Activated CD8-positive, alpha-beta T cell treated with anti-CD3 and anti-CD28 coated beads for 36 hours (primary cell): ENCODE results near the gene WWC2. TPM values are rescaled to one million over a fixed set of nuclear protein-coding genes. Genes with fewer than 3 reads are reported as not detected.

Experiments used
- ATAC-seq: fragments of 200-7000 bp; cut with Tn5 transposase; one replicate; pipeline ENCODE4 v1.10.0; 2021; ENCODE audit warnings: mild to moderate bottlenecking, moderate library complexity
- CTCF ChIA-PET: fragments of 350-600 bp; sonication (Branson Sonifier 250); formaldehyde crosslinking; loops from one replicate; lab custom pipeline; 2021; ENCODE audit warnings: antibody characterized with exemption; lab: Charles Lee
- POLR2A ChIA-PET: fragments of 350-600 bp; sonication (Branson Sonifier 250); formaldehyde crosslinking; loops from one replicate; lab custom pipeline; 2021; ENCODE audit warnings: antibody characterized with exemption; lab: Charles Lee
- DNase-seq: peaks from one replicate; pipeline ENCODE4 v3.0.0-alpha.2; 2020
- H3K27ac Mint-ChIP-seq: one replicate; pipeline ENCODE4 v1.8.0; 2021; ENCODE audit warnings: mild to moderate bottlenecking, mixed read lengths
- H3K27me3 Mint-ChIP-seq: one replicate; pipeline ENCODE4 v1.8.0; 2021; ENCODE audit warnings: mixed read lengths
- H3K36me3 Mint-ChIP-seq: one replicate; pipeline ENCODE4 v1.8.0; 2021; ENCODE audit warnings: low read depth, mixed read lengths
- H3K4me1 Mint-ChIP-seq: one replicate; pipeline ENCODE4 v1.8.0; 2021; ENCODE audit warnings: low read depth, mixed read lengths
- H3K4me3 Mint-ChIP-seq: one replicate; pipeline ENCODE4 v1.8.0; 2021; ENCODE audit warnings: mild to moderate bottlenecking, moderate library complexity, mixed read lengths
- H3K9me3 Mint-ChIP-seq: one replicate; pipeline ENCODE4 v1.8.0; 2021; ENCODE audit warnings: mixed read lengths
- intact Hi-C: fragments of 100-400 bp; cut with micrococcal nuclease; formaldehyde crosslinking; loops from one replicate; pipeline ENCODE4 v1.10.0; 2022
- total RNA-seq, 2 experiments: library from RNA; stranded (reverse); gene quantifications; one replicate each; pipeline ENCODE4 v1.2.3, GENCODE V29; 2021
- TF ChIP-seq, protein P1 (sequence below): fragments of 200-600 bp; IDR thresholded peaks from one replicate; pipeline ENCODE4 v1.8.0; 2022; ENCODE audit warnings: antibody characterized with exemption, mild to moderate bottlenecking

Gene WWC2
- total RNA-seq, 2 experiments from 2014 or later, result 1.9 TPM

GRCh38 chr4:183100298-183100599, 1.2 kb downstream of the WWC2 start:
- peak overlapping the region; percentile 57 for H3K4me3 Mint-ChIP-seq
- ChIA-PET POLR2A (no interaction called here), CTCF (interaction anchor here (0.8 to 1.0 kb wide), 2 partner anchors 27 to 150 kb away, joined by 4 to 5 read pairs; no protein-coding TSS in a partner anchor)
- TF ChIP-seq, protein P1, sequence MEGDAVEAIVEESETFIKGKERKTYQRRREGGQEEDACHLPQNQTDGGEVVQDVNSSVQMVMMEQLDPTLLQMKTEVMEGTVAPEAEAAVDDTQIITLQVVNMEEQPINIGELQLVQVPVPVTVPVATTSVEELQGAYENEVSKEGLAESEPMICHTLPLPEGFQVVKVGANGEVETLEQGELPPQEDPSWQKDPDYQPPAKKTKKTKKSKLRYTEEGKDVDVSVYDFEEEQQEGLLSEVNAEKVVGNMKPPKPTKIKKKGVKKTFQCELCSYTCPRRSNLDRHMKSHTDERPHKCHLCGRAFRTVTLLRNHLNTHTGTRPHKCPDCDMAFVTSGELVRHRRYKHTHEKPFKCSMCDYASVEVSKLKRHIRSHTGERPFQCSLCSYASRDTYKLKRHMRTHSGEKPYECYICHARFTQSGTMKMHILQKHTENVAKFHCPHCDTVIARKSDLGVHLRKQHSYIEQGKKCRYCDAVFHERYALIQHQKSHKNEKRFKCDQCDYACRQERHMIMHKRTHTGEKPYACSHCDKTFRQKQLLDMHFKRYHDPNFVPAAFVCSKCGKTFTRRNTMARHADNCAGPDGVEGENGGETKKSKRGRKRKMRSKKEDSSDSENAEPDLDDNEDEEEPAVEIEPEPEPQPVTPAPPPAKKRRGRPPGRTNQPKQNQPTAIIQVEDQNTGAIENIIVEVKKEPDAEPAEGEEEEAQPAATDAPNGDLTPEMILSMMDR, result no peak
- no peaks in the 10 kb centered on the region for H3K36me3 Mint-ChIP-seq
- intact Hi-C loops, result no loop called here
- ATAC-seq (no peak), DNase-seq (no peak)
- H3K27ac Mint-ChIP-seq, result no peak overlapping the region
- H3K27me3 Mint-ChIP-seq, result peaks cover 40% of the 10 kb centered on the region
- no peaks in the 10 kb centered on the region for H3K9me3 Mint-ChIP-seq
- peaks cover 6% of the 10 kb centered on the region for H3K4me1 Mint-ChIP-seq

GRCh38 chr4:183100827-183101226, 1.8 kb downstream of the WWC2 start:
- intact Hi-C loops, result no loop called here
- TF ChIP-seq, protein P1, result no peak
- no peak overlapping the region for H3K27ac Mint-ChIP-seq
- no peaks in the 10 kb centered on the region for H3K9me3 Mint-ChIP-seq
- peaks cover 40% of the 10 kb centered on the region for H3K27me3 Mint-ChIP-seq
- DNase-seq (no peak), ATAC-seq (no peak)
- no peaks in the 10 kb centered on the region for H3K36me3 Mint-ChIP-seq
- no peak overlapping the region for H3K4me3 Mint-ChIP-seq
- POLR2A ChIA-PET, result no interaction called here
- CTCF ChIA-PET, result interaction anchor here (0.8 to 1.0 kb wide), 2 partner anchors 27 to 149 kb away, joined by 4 to 5 read pairs; no protein-coding TSS in a partner anchor
- peaks cover 6% of the 10 kb centered on the region for H3K4me1 Mint-ChIP-seq

DNA sequence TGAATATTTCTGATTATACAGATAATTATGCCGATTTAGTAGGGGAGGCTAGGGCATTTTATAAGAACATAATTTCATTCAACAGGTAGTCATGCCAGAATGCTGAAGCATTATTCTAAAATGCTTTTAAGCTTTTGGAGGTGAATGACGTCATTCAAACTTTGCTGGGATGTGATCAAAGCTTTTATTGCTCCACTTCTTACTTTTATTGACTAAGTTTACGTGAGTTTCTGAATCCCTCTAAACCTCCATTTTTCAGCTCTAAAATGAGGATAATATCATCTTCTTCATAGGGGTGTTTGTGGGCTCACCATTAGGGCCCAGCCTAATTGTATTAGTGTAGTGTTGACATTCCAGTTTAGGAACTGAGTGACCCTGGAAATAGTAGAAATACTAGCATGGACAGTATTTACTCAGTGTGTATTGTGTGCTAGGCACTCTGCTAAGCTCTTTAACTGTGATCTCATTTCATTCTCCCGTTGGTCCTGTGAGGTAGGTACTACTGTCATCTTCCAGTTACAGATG, 3.0 kb downstream of the WWC2 start:
- Mint-ChIP-seq H3K4me1 (peaks cover 6% of the 10 kb centered on the region), H3K27me3 (peaks cover 39% of the 10 kb centered on the region), H3K9me3 (no peaks in the 10 kb centered on the region), H3K27ac (no peak overlapping the region), H3K4me3 (no peak overlapping the region), H3K36me3 (no peaks in the 10 kb centered on the region)
- intact Hi-C loops, result no loop called here
- ChIA-PET CTCF (interaction anchor here (1.1 kb wide), 1 partner anchor 164 kb away, joined by 3 read pairs; no protein-coding TSS in a partner anchor), POLR2A (no interaction called here)
- TF ChIP-seq, protein P1, result no peak
- DNase-seq (no peak), ATAC-seq (no peak)

GRCh38 chr4:183105092-183105491, 6.0 kb downstream of the WWC2 start:
- Mint-ChIP-seq H3K9me3 (no peaks in the 10 kb centered on the region), H3K27me3 (peaks cover 33% of the 10 kb centered on the region), H3K36me3 (no peaks in the 10 kb centered on the region), H3K27ac (no peak overlapping the region), H3K4me1 (peaks cover under 1% of the 10 kb centered on the region), H3K4me3 (no peak overlapping the region)
- intact Hi-C loops, result no loop called here
- ATAC-seq (no peak), DNase-seq (no peak)
- CTCF ChIA-PET, result interaction anchor here (1.9 kb wide), 1 partner anchor 167 kb away, joined by 5 read pairs; no protein-coding TSS in a partner anchor
- POLR2A ChIA-PET, result no interaction called here
- TF ChIP-seq, protein P1, result no peak

DNA sequence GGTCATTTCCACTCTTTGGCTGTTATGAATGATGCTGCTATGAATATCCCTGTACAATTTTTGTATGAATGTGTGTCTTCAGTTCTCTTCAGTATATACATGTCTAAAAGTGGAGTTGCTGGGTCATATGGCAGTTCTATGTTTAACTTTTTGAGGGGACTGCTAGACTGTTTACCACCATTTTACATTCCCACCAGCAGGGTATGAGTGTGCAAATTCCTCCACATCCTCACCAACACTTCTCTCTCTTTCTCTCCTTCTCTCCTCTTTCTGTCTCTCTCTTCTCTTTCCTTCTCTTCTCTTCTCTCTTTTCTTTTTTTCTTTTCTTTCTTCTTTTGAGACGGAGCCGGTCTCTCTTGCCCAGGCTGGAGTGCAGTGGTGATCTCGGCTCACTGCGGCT, 7.8 kb downstream of the WWC2 start:
- TF ChIP-seq, protein P1, result no peak
- Mint-ChIP-seq H3K27me3 (peaks cover 22% of the 10 kb centered on the region), H3K27ac (no peak overlapping the region), H3K4me3 (no peak overlapping the region), H3K4me1 (no peaks in the 10 kb centered on the region), H3K36me3 (no peaks in the 10 kb centered on the region), H3K9me3 (no peaks in the 10 kb centered on the region)
- ChIA-PET POLR2A (interaction anchor here (0.8 kb wide), 1 partner anchor 407 kb away, joined by 4 read pairs; no protein-coding TSS in a partner anchor), CTCF (interaction anchor here (1.2 kb wide), 1 partner anchor 33 kb away, joined by 3 read pairs; no protein-coding TSS in a partner anchor)
- DNase-seq, result no peak
- intact Hi-C loops, result no loop called here
- ATAC-seq, result no peak
